Measurements from ENCODE around the gene USP33. TPM values are rescaled to one million over a fixed set of nuclear protein-coding genes. Genes with fewer than 3 reads are reported as not detected.

The USP33 gene
- total and polyA plus RNA-seq, 2 of the 13 experiments (the other 11 are each of a cell fraction or from before 2014, with no cell fraction given), result 32.0 to 49.1 TPM

GRCh38 chr1:77779529-77780281 is 20.1 kb upstream of the USP33 start, which contains the start of gene MIGA1 (continued):
- TF ChIP-seq ARID5B (CRISPR knock-in tag; IDR thresholded peaks at IDR 0.05) (peak; percentile 54), CHD4 (IDR thresholded peaks at IDR 0.05; ENCODE audit: borderline replicate concordance, low read length) (no peak), ZIK1 (CRISPR knock-in tag; IDR thresholded peaks at IDR 0.05; ENCODE audit: borderline replicate concordance, low read depth) (no peak), RXRA (CRISPR knock-in tag; IDR thresholded peaks at IDR 0.05) (peak; percentile 61), GTF3A (CRISPR knock-in tag; conservative IDR thresholded peaks at IDR 0.05) (no peak; the same call in 1 of the 2 replicates), ZNF256 (CRISPR knock-in tag; conservative IDR thresholded peaks at IDR 0.05) (no peak), HES4 (CRISPR knock-in tag; IDR thresholded peaks at IDR 0.05; ENCODE audit: borderline replicate concordance) (0 out of 2 replicates have a peak, but pooled peaks have one; percentile 30), PHF5A (CRISPR knock-in tag; IDR thresholded peaks at IDR 0.05; ENCODE audit: low read depth, unreplicated experiment) (no peak), TCF12 (IDR thresholded peaks at IDR 0.05) (no peak), TCF12 (CRISPR knock-in tag; IDR thresholded peaks at IDR 0.05) (no peak), CSRNP1 (CRISPR knock-in tag; IDR thresholded peaks at IDR 0.05) (peak; percentile 62; the same call in 1 of the 2 replicates), ZNF547 (CRISPR knock-in tag; IDR thresholded peaks at IDR 0.05) (peak; percentile 58), ZFP36L2 (CRISPR knock-in tag; IDR thresholded peaks at IDR 0.05) (no peak), ZMAT5 (CRISPR knock-in tag; IDR thresholded peaks at IDR 0.05; ENCODE audit: borderline replicate concordance, low read depth) (no peak), ZNF253 (CRISPR knock-in tag; IDR thresholded peaks at IDR 0.05; ENCODE audit: borderline replicate concordance) (no peak), BCL3 (CRISPR knock-in tag; IDR thresholded peaks at IDR 0.05) (peak; percentile 74; the same call in 1 of the 2 replicates), ZNF619 (CRISPR knock-in tag; IDR thresholded peaks at IDR 0.05) (0 out of 2 replicates have a peak, but pooled peaks have one; percentile 56), SKI (IDR thresholded peaks at IDR 0.05; ENCODE audit: partially characterized antibody) (no peak), ZNF772 (CRISPR knock-in tag; IDR thresholded peaks at IDR 0.05) (no peak), ZBTB7B (CRISPR knock-in tag; IDR thresholded peaks at IDR 0.05) (peak; percentile 55), ATF6 (CRISPR knock-in tag; conservative IDR thresholded peaks at IDR 0.05) (no peak)
